ENCODE results near the gene TMX4.

GRCh38 chr20:8057871-8058270, 38.3 kb upstream of the TMX4 start:
- TF ChIP-seq CTCF (conservative IDR thresholded peaks at IDR 0.05; ENCODE audit: low read depth, low read length) (no peak), CEBPB (IDR thresholded peaks at IDR 0.05; ENCODE audit: low read depth, low read length) (no peak), SMC3 (IDR thresholded peaks at IDR 0.05; ENCODE audit: low read depth, low read length) (no peak), POLR2A (IDR thresholded peaks at IDR 0.05; ENCODE audit: low read depth, low read length) (no peak), RAD21 (IDR thresholded peaks at IDR 0.05; ENCODE audit: low read length) (no peak), RCOR1 (IDR thresholded peaks at IDR 0.05; ENCODE audit: insufficient replicate concordance, low read length) (no peak)

Measured in IMR-90 (cell line).